UCSD-AML1 (cell line): ENCODE data around the gene PARD3.
"Not testable (repeated sequence)": the region's sequence is repeated elsewhere in the genome, so short reads cannot be mapped to it uniquely, and the experiment has no call there.

Experiments
- DNase-seq: peaks from one replicate; lab custom pipeline; 2025; ENCODE audit not compliant: unreplicated experiment; lab: John Stamatoyannopoulos, UW

Gene PARD3

GRCh38 chr10:34654211-34654610 is 160.9 kb downstream of the PARD3 start:
- DNase-seq: no peak

GRCh38 chr10:34653530-34653929 is 161.6 kb downstream of the PARD3 start:
- DNase-seq: no peak

GRCh38 chr10:34651416-34652195 is 163.5 kb downstream of the PARD3 start:
- no peak for DNase-seq

- no peak for DNase-seq
These were observed 164.9 kb downstream of the PARD3 start for GRCh38 chr10:34650156-34650555.

- DNase-seq: no peak
These were observed 165.7 kb downstream of the PARD3 start for GRCh38 chr10:34649385-34649784.

GRCh38 chr10:34648919-34649318 is 166.2 kb downstream of the PARD3 start:
- DNase-seq: no peak

- DNase-seq: no peak
These were observed 166.9 kb downstream of the PARD3 start for GRCh38 chr10:34647875-34648865.

- DNase-seq: no peak
These were observed 167.9 kb downstream of the PARD3 start for GRCh38 chr10:34647160-34647559.

GRCh38 chr10:34646331-34646730 is 168.8 kb downstream of the PARD3 start:
- DNase-seq: no peak

GRCh38 chr10:34644815-34645214 is 170.3 kb downstream of the PARD3 start:
- not testable (repeated sequence) for DNase-seq

- DNase-seq: no peak
These were observed 170.9 kb downstream of the PARD3 start for GRCh38 chr10:34644224-34644623.

- DNase-seq: no peak
These were observed 171.5 kb downstream of the PARD3 start for GRCh38 chr10:34643620-34644019.

- no peak for DNase-seq
These were observed 173.1 kb downstream of the PARD3 start for GRCh38 chr10:34641913-34642558.

GRCh38 chr10:34641147-34641912 is 173.8 kb downstream of the PARD3 start:
- DNase-seq: no peak

GRCh38 chr10:34638406-34639054 is 176.6 kb downstream of the PARD3 start:
- peak; percentile 43 for DNase-seq

GRCh38 chr10:34637418-34637911 is 177.6 kb downstream of the PARD3 start:
- peak; percentile 55 for DNase-seq

- DNase-seq: no peak
These were observed 180.0 kb downstream of the PARD3 start for GRCh38 chr10:34635111-34635510.

GRCh38 chr10:34633374-34633773 is 181.7 kb downstream of the PARD3 start:
- DNase-seq: no peak

GRCh38 chr10:34629084-34629483 is 186.0 kb downstream of the PARD3 start:
- DNase-seq: no peak
